Osteocyte (in vitro differentiated cells): ENCODE data around the gene TSPEAR. TPM values are rescaled to one million over a fixed set of nuclear protein-coding genes. Genes with fewer than 3 reads are reported as not detected.

ENCODE experiments used
- DNase-seq: peaks from one replicate; pipeline ENCODE4 v3.0.0; 2021; ENCODE audit warnings: mixed read lengths; ENCODE audit not compliant: unreplicated experiment; ENCODE audit errors: extremely low spot score
- H3K27ac Mint-ChIP-seq: one replicate; pipeline ENCODE4 v1.8.0; 2021; ENCODE audit warnings: mild to moderate bottlenecking, mixed read lengths; ENCODE audit not compliant: unreplicated experiment
- H3K27me3 Mint-ChIP-seq: one replicate; pipeline ENCODE4 v1.8.0; 2021; ENCODE audit warnings: mixed read lengths; ENCODE audit not compliant: unreplicated experiment
- H3K36me3 Mint-ChIP-seq: one replicate; pipeline ENCODE4 v1.8.0; 2021; ENCODE audit warnings: mixed read lengths; ENCODE audit not compliant: unreplicated experiment
- H3K4me1 Mint-ChIP-seq: one replicate; pipeline ENCODE4 v1.8.0; 2021; ENCODE audit warnings: mixed read lengths; ENCODE audit not compliant: unreplicated experiment
- H3K4me3 Mint-ChIP-seq: one replicate; pipeline ENCODE4 v1.8.0; 2021; ENCODE audit warnings: mild to moderate bottlenecking, moderate library complexity, mixed read lengths; ENCODE audit not compliant: unreplicated experiment
- H3K9me3 Mint-ChIP-seq: one replicate; pipeline ENCODE4 v1.8.0; 2021; ENCODE audit warnings: mixed read lengths; ENCODE audit not compliant: unreplicated experiment
- total RNA-seq: library from RNA; stranded (reverse); gene quantifications from 2 replicates; pipeline ENCODE4 v1.2.1, GENCODE V29; 2021
- TF ChIP-seq, protein P1 (sequence below): fragments of 200-600 bp; sonication (generic); IDR thresholded peaks from 2 replicates; pipeline ENCODE4 v1.5.0; 2021; ENCODE audit warnings: antibody characterized with exemption, mild to moderate bottlenecking, moderate library complexity

The TSPEAR gene
- total RNA-seq, 1 donor from 2014 or later = not detected

DNA sequence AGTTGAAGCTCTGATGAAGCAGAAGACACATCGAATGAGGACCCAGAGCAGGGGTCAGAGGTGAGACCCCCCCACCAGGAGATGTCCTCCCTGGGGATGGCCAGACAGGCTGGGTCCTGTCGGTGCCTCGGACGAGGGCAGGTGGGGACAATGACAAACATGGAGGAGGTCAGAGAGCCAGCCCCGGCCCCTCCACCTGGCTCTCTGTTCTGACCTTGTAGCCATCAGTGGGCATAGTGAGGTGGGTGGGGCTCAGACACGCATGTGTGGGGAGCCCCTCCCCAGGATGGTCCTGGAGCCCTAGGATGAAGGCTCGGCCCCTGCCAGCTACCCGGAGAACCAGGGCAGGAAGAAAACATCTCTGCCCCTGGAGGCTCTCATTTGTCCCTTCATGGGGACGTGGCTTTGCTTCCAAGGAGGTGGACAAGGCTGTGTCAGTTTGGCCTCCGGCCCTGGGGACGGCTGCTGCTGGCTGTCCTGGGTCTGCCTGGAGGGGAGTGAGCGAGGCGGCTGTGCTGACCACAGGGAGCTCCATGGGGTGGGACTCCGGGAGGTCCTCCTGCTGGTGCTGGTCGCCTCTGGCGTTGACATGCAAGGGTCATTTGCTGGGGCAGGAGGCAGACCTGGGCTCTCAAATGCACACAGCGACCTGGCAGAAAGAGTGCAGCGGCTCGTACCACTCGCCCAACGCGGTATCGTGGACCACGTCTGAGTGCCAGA lies 121.6 kb downstream of the TSPEAR start:
- DNase-seq = no peak
- no peaks in the 10 kb centered on the region for H3K36me3 Mint-ChIP-seq
- peaks cover 35% of the 10 kb centered on the region for H3K27me3 Mint-ChIP-seq
- H3K4me3 Mint-ChIP-seq = no peak overlapping the region
- TF ChIP-seq, protein P1, sequence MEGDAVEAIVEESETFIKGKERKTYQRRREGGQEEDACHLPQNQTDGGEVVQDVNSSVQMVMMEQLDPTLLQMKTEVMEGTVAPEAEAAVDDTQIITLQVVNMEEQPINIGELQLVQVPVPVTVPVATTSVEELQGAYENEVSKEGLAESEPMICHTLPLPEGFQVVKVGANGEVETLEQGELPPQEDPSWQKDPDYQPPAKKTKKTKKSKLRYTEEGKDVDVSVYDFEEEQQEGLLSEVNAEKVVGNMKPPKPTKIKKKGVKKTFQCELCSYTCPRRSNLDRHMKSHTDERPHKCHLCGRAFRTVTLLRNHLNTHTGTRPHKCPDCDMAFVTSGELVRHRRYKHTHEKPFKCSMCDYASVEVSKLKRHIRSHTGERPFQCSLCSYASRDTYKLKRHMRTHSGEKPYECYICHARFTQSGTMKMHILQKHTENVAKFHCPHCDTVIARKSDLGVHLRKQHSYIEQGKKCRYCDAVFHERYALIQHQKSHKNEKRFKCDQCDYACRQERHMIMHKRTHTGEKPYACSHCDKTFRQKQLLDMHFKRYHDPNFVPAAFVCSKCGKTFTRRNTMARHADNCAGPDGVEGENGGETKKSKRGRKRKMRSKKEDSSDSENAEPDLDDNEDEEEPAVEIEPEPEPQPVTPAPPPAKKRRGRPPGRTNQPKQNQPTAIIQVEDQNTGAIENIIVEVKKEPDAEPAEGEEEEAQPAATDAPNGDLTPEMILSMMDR = no peak
- no peak overlapping the region for H3K27ac Mint-ChIP-seq
- no peaks in the 10 kb centered on the region for H3K9me3 Mint-ChIP-seq
- peaks cover 3% of the 10 kb centered on the region for H3K4me1 Mint-ChIP-seq

DNA sequence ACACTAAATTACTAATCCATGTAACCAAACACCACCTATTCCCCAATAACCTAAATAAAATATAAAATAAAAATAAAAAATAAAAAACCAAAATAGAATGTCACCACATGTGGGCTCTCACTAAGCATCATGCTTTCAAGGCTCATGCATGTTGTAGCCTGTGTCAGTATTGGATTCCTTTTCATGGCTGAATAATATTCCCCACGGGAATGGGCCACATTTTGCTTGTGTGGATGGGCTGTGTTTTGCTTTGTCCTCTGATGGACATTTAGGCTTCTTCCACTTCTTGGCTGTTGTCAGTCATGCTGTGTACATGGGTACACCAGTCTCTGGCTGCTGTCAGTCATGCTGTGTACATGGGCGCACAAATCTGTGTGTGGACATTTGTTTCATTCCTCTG lies 122.3 kb downstream of the TSPEAR start:
- DNase-seq = no peak
- H3K27me3 Mint-ChIP-seq = peaks cover 35% of the 10 kb centered on the region
- no peaks in the 10 kb centered on the region for H3K9me3 Mint-ChIP-seq
- peaks cover 3% of the 10 kb centered on the region for H3K4me1 Mint-ChIP-seq
- H3K36me3 Mint-ChIP-seq = no peaks in the 10 kb centered on the region
- H3K4me3 Mint-ChIP-seq = no peak overlapping the region
- TF ChIP-seq, protein P1 = no peak
- H3K27ac Mint-ChIP-seq = no peak overlapping the region

- peaks cover 3% of the 10 kb centered on the region for H3K4me1 Mint-ChIP-seq
- no peak overlapping the region for H3K4me3 Mint-ChIP-seq
- H3K27me3 Mint-ChIP-seq = peaks cover 33% of the 10 kb centered on the region
- TF ChIP-seq, protein P1 = no peak
- H3K36me3 Mint-ChIP-seq = no peaks in the 10 kb centered on the region
- H3K9me3 Mint-ChIP-seq = peaks cover 9% of the 10 kb centered on the region
- H3K27ac Mint-ChIP-seq = no peak overlapping the region
- peak; percentile 62 for DNase-seq
These were observed 125.5 kb downstream of the TSPEAR start for GRCh38 chr21:44585892-44586291.

DNA sequence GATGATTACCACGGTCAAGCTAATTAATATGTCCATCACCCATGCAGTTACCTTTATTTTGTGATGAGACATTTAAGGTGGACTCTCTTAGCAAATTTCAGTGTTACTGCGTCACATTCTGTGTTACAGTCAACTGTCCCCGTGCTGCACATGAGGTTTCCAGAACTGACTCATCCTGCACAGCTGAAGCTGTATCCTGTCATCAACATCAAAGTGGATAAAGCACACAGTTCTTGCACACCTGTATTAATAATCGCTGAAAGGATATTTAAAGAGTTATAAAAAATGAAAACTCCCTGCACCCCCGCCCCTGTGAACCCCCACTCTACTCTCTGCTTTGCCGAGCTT lies 127.6 kb downstream of the TSPEAR start:
- H3K27me3 Mint-ChIP-seq = peaks cover 33% of the 10 kb centered on the region

GRCh38 chr21:44583089-44583799 lies 128.1 kb downstream of the TSPEAR start:
- Mint-ChIP-seq H3K4me3 (no peak overlapping the region), H3K27ac (no peak overlapping the region)

More for the DNA sequence above, 127.6 kb downstream of the TSPEAR start:
- DNase-seq = no peak
- Mint-ChIP-seq H3K4me1 (peaks cover 3% of the 10 kb centered on the region), H3K9me3 (peaks cover 10% of the 10 kb centered on the region), H3K27ac (no peak overlapping the region), H3K4me3 (no peak overlapping the region), H3K36me3 (no peaks in the 10 kb centered on the region)
- TF ChIP-seq, protein P1 = no peak

More at GRCh38 chr21:44583089-44583799, 128.1 kb downstream of the TSPEAR start:
- H3K27me3 Mint-ChIP-seq = peaks cover 33% of the 10 kb centered on the region
- TF ChIP-seq, protein P1 = no peak
- peaks cover 3% of the 10 kb centered on the region for H3K4me1 Mint-ChIP-seq
- no peaks in the 10 kb centered on the region for H3K36me3 Mint-ChIP-seq
- peak; percentile 79 for DNase-seq
- peaks cover 11% of the 10 kb centered on the region for H3K9me3 Mint-ChIP-seq
